ENCODE data around the gene TMEM190.

DNA sequence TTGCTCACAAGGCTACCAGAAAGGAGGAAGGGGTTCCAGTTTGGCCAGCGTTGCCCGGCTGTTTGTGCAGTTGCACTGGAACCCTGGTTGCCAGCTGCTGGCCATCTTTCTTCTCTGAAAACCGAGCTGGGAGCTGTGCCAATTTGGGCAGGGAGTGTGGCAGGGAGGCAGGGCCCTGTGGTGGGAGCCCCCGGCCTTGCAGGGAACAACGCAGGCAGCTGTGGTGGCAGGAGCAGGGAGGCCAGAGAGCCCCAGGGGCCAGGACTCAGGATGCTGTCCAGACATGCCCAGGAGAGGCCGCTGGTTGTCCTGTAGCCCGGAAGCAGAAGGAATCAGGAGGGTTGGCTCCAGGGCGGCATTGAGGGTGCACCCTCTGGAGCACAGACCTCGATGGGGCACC is 32.2 kb upstream of the TMEM190 start:
- TF ChIP-seq, protein P1, sequence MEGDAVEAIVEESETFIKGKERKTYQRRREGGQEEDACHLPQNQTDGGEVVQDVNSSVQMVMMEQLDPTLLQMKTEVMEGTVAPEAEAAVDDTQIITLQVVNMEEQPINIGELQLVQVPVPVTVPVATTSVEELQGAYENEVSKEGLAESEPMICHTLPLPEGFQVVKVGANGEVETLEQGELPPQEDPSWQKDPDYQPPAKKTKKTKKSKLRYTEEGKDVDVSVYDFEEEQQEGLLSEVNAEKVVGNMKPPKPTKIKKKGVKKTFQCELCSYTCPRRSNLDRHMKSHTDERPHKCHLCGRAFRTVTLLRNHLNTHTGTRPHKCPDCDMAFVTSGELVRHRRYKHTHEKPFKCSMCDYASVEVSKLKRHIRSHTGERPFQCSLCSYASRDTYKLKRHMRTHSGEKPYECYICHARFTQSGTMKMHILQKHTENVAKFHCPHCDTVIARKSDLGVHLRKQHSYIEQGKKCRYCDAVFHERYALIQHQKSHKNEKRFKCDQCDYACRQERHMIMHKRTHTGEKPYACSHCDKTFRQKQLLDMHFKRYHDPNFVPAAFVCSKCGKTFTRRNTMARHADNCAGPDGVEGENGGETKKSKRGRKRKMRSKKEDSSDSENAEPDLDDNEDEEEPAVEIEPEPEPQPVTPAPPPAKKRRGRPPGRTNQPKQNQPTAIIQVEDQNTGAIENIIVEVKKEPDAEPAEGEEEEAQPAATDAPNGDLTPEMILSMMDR (IDR thresholded peaks at IDR 0.05): no peak
- no peak for TF ChIP-seq POLR2A (IDR thresholded peaks at IDR 0.05)

All from heart left ventricle (tissue), 13 donors.